Calu3 (cell line): ENCODE data around the gene SETBP1. TPM values are rescaled to one million over a fixed set of nuclear protein-coding genes. Genes with fewer than 3 reads are reported as not detected.

ENCODE experiments used
- BruUV-seq: library from RNA; stranded (reverse); fragments of 400-500 nt; replicated peaks from 2 replicates; lab custom pipeline; 2021; lab: Mats Ljungman, UMichigan
- CTCF ChIA-PET: fragments of 300-600 bp; sonication (Branson Sonifier 250); formaldehyde crosslinking; loops from one replicate; lab custom pipeline; 2022; ENCODE audit warnings: antibody characterized with exemption; lab: Charles Lee
- DNase-seq: peaks from one replicate; pipeline ENCODE4 v3.0.0; 2022
- H3K27ac Mint-ChIP-seq: one replicate; pipeline ENCODE4 v1.8.0; 2022; ENCODE audit warnings: mixed read lengths; ENCODE audit not compliant: unreplicated experiment
- H3K27me3 Mint-ChIP-seq: one replicate; pipeline ENCODE4 v1.8.0; 2022; ENCODE audit warnings: mixed read lengths; ENCODE audit not compliant: unreplicated experiment
- H3K36me3 Mint-ChIP-seq: one replicate; pipeline ENCODE4 v1.8.0; 2022; ENCODE audit warnings: mild to moderate bottlenecking, moderate library complexity, mixed read lengths; ENCODE audit not compliant: insufficient read depth, unreplicated experiment
- H3K4me1 Mint-ChIP-seq: one replicate; pipeline ENCODE4 v1.8.0; 2022; ENCODE audit warnings: mild to moderate bottlenecking, low read depth, mixed read lengths; ENCODE audit not compliant: unreplicated experiment
- H3K4me3 Mint-ChIP-seq: one replicate; pipeline ENCODE4 v1.8.0; 2022; ENCODE audit warnings: mild to moderate bottlenecking, low read depth, moderate library complexity, mixed read lengths; ENCODE audit not compliant: unreplicated experiment
- H3K9me3 Mint-ChIP-seq: one replicate; pipeline ENCODE4 v1.8.0; 2022; ENCODE audit warnings: low read depth, mixed read lengths; ENCODE audit not compliant: unreplicated experiment
- intact Hi-C: fragments of 100-400 bp; cut with micrococcal nuclease; formaldehyde crosslinking; loops from one replicate; pipeline ENCODE4 v1.10.0; 2022; ENCODE audit not compliant: unreplicated experiment
- total RNA-seq: library from RNA; stranded (reverse); gene quantifications from 2 replicates; pipeline ENCODE4 v1.2.3, GENCODE V29; 2022
- TF ChIP-seq, protein P1 (sequence below): fragments of 200-600 bp; IDR thresholded peaks from one replicate; pipeline ENCODE4 v1.8.0; 2022; ENCODE audit warnings: antibody characterized with exemption; ENCODE audit not compliant: unreplicated experiment

The SETBP1 gene
- total RNA-seq, 1 experiment from 2014 or later, result 6.0 TPM

DNA sequence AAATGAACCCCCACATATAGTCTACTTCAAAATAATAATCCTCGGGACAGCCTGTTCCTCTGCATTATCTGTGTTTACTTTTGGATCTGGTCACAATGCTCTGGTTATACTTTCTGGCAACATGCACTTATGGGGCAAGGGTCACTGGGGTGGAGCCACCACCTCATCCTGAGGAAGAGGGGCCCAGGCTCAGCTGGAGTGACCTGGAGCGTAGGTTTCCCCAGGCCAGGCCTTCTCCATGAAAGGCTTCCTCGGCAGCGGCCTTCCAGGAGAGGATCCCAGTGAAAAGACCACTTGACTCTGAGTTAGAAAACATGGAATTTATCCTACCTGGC lies 237.4 kb downstream of the SETBP1 start:
- Mint-ChIP-seq H3K36me3 (no peaks in the 10 kb centered on the region), H3K4me1 (no peaks in the 10 kb centered on the region), H3K27me3 (no peaks in the 10 kb centered on the region), H3K9me3 (no peaks in the 10 kb centered on the region), H3K4me3 (no peak overlapping the region), H3K27ac (no peak overlapping the region)
- BruUV-seq, result no TSS peak
- intact Hi-C loops, result no loop called here
- DNase-seq, result no peak
- CTCF ChIA-PET, result no interaction called here
- TF ChIP-seq, protein P1, sequence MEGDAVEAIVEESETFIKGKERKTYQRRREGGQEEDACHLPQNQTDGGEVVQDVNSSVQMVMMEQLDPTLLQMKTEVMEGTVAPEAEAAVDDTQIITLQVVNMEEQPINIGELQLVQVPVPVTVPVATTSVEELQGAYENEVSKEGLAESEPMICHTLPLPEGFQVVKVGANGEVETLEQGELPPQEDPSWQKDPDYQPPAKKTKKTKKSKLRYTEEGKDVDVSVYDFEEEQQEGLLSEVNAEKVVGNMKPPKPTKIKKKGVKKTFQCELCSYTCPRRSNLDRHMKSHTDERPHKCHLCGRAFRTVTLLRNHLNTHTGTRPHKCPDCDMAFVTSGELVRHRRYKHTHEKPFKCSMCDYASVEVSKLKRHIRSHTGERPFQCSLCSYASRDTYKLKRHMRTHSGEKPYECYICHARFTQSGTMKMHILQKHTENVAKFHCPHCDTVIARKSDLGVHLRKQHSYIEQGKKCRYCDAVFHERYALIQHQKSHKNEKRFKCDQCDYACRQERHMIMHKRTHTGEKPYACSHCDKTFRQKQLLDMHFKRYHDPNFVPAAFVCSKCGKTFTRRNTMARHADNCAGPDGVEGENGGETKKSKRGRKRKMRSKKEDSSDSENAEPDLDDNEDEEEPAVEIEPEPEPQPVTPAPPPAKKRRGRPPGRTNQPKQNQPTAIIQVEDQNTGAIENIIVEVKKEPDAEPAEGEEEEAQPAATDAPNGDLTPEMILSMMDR, result no peak

DNA sequence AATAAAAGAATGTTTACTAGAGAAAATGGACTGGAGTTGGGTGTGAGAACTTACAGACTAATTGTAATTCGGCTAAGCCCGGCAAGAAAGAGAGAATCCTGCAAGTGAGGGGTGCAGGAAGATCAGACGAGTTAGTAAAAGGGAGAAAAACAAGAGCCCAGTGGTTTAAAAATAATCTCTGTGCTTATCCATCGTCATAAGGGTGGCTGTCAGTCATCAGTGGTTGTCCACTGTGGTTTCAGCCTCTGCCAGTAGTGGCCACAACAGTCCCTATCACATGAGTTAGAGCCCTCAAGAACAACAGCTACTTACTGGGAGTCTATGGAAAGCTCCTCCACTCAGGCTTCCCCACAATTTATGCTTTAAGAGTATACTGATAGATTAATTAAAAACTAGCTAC lies 239.8 kb downstream of the SETBP1 start:
- Mint-ChIP-seq H3K4me1 (no peaks in the 10 kb centered on the region), H3K9me3 (no peaks in the 10 kb centered on the region), H3K27me3 (no peaks in the 10 kb centered on the region), H3K27ac (no peak overlapping the region), H3K4me3 (no peak overlapping the region), H3K36me3 (no peaks in the 10 kb centered on the region)
- no peak for DNase-seq
- intact Hi-C loops, result no loop called here
- no TSS peak for BruUV-seq
- CTCF ChIA-PET, result no interaction called here
- TF ChIP-seq, protein P1, result no peak

DNA sequence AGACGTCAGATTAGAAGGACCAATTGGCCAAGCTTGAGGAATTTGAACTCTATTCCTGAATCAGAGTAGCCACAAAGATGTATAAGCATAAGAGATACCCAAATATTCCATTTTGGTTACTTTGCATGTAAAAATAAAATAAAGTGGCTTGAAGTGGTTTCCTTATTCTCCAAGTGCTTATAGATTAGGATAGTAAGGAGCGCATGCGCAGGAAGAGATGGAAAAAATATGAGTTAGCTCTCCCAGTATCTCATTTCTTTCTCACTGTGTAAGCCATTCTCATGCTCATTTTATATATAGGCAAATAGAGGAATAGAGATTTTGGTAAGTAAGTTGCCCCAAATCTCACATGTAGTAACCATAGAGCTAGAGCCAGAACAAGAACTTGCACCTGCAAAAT lies 241.3 kb downstream of the SETBP1 start:
- H3K4me3 Mint-ChIP-seq, result no peak overlapping the region
- DNase-seq, result no peak
- H3K27ac Mint-ChIP-seq, result no peak overlapping the region
- H3K4me1 Mint-ChIP-seq, result no peaks in the 10 kb centered on the region
- intact Hi-C loops, result no loop called here
- BruUV-seq, result no TSS peak
- CTCF ChIA-PET, result no interaction called here
- no peaks in the 10 kb centered on the region for H3K27me3 Mint-ChIP-seq
- no peaks in the 10 kb centered on the region for H3K36me3 Mint-ChIP-seq
- no peaks in the 10 kb centered on the region for H3K9me3 Mint-ChIP-seq
- TF ChIP-seq, protein P1, result no peak

DNA sequence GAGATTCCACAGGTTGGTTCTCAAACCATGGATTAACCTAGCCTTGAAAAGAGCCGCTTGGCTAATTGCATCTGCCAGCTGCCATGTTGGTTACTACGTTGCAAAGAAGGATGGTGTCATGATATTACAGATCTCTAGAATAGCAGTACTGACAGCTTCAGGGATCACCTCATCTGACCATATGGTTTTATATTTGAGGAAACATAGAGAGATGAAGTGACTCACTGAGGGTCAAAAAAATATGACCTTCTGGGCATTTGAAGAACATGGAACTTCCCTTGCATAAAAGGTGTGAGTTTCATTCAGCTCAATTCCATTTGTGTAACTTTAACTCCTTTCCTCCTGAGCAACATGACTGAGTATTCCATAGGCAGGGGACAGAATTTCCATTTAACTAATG lies 242.3 kb downstream of the SETBP1 start:
- CTCF ChIA-PET, result no interaction called here
- Mint-ChIP-seq H3K4me1 (no peaks in the 10 kb centered on the region), H3K4me3 (no peak overlapping the region), H3K9me3 (no peaks in the 10 kb centered on the region), H3K27me3 (no peaks in the 10 kb centered on the region), H3K27ac (no peak overlapping the region), H3K36me3 (no peaks in the 10 kb centered on the region)
- intact Hi-C loops, result no loop called here
- TF ChIP-seq, protein P1, result no peak
- no TSS peak for BruUV-seq
- DNase-seq, result no peak
